Heart right ventricle (tissue), 16 donors: ENCODE data around the gene GPR15LG. TPM values are rescaled to one million over a fixed set of nuclear protein-coding genes. Genes with fewer than 3 reads are reported as not detected.
"Not testable (repeated sequence)": the region's sequence is repeated elsewhere in the genome, so short reads cannot be mapped to it uniquely, and the experiment has no call there.

Experiments used
- ATAC-seq, 8 donors: fragments of 200-7000 bp; cut with Tn5 transposase; one replicate each; pipeline ENCODE4 v1.9.1; 2020; ENCODE audit warnings: mild to moderate bottlenecking in 8 of 8, moderate library complexity in 8 of 8, moderate number of reproducible peaks in 1 of 8
- DNase-seq, 2 donors: peaks; one replicate each; pipeline ENCODE4 v3.0.0-alpha.2; 2020
- H3K27ac ChIP-seq, 10 donors: fragments of 200-600 bp; sonication (generic) in 2 of 10; one replicate each; pipeline versions ENCODE4 v1.5.0 to v1.8.0; 2020 to 2022; ENCODE audit warnings: mild to moderate bottlenecking in 3 of 10
- H3K27me3 ChIP-seq, 7 donors: fragments of 200-600 bp; one replicate each; pipeline ENCODE4 v1.8.0; 2021 to 2022; ENCODE audit warnings: mild to moderate bottlenecking in 2 of 7
- H3K36me3 ChIP-seq, 9 donors: fragments of 200-600 bp; sonication (generic) in 1 of 9; one replicate each; pipeline versions ENCODE4 v1.5.0 to v1.8.0; 2020 to 2022; ENCODE audit warnings: mild to moderate bottlenecking in 2 of 9
- H3K4me1 ChIP-seq, 9 donors: fragments of 200-600 bp; sonication (generic) in 1 of 9; one replicate each; pipeline versions ENCODE4 v1.5.0 to v1.8.0; 2020 to 2022; ENCODE audit warnings: mild to moderate bottlenecking in 4 of 9
- H3K4me3 ChIP-seq, 10 donors: fragments of 200-600 bp; sonication (generic) in 2 of 10; one replicate each; pipeline versions ENCODE4 v1.5.0 to v1.8.0; 2020 to 2022; ENCODE audit warnings: mild to moderate bottlenecking in 7 of 10, moderate library complexity in 2 of 10
- H3K9me3 ChIP-seq, 11 donors: fragments of 200-600 bp in 10 of 11; sonication (generic) in 2 of 11; one replicate each; pipeline versions ENCODE4 v1.5.0 to v1.8.0; 2013 to 2022; ENCODE audit warnings: mild to moderate bottlenecking in 2 of 11, control low read depth in 1 of 11, moderate library complexity in 1 of 11
- WGBS, 2 donors: extraction: QIAGEN DNeasy Blood & Tissue Kit; methylation state at CpG; one replicate each; pipeline ENCODE4 v1.1.7; 2013; ENCODE audit warnings: inconsistent platforms in 1 of 2; 5-methylcytosine and 5-hydroxymethylcytosine counted together
- intact Hi-C, 10 donors: fragments of 100-400 bp; cut with DNase I; formaldehyde crosslinking; loops; one replicate each; pipeline versions ENCODE4 v1.11.1 to v1.14.2; 2022
- polyA plus RNA-seq, 2 donors: library from polyadenylated mRNA; stranded (reverse); fragments of 200-250 nt; gene quantifications; one replicate each; pipeline ENCODE4 v1.2.3, GENCODE V29; 2013
- total RNA-seq, 10 donors: library from RNA; stranded (reverse); fragmentation: NEBNext Ultra II Directional in 3 of 10; extraction: Animal tissue kit (Norgen Biotek cat#: 25700) in 3 of 10; gene quantifications; one replicate each; pipeline versions ENCODE4 v1.2.1 to v1.2.4, GENCODE V29; 2021 to 2023
- TF ChIP-seq, protein P1 (sequence below), 9 donors: fragments of 200-600 bp; sonication (generic) in 2 of 9; IDR thresholded peaks; one replicate each; pipeline versions ENCODE4 v1.5.0 to v1.8.0; 2021 to 2022; ENCODE audit warnings: antibody characterized with exemption in 9 of 9, mild to moderate bottlenecking in 5 of 9, moderate library complexity in 1 of 9
- donor health status: Arrhythmogenic right ventricular cardiomyopathy.
- donor health status: ischemic (EF 13 %, LVEDD 7.1; RV severe dilation, severe dysfunction).
- donor health status: healthy with polysubstance abuse.
- donor health status: DM: no; HTN: yes; CAD: no.
- donor health status: DM: no; HTN: no; CAD: no.
- donor health status: ischemic (EF 25% LVEDD 6.9; RV normal size, moderate dysfunction).
- donor health status: ischemic (EF 25% LVEDD 5.7; RV mildly dilated, moderate dysfunction).
- donor health status: healthy.
- donor health status: DM: yes; HTN: yes; CAD: no.
- donor health status: Ischemic cardiomyopathy.
- donor health status: ischemic (EF 35%, LVEDD 5.7; RV mildly dilated, moderate dysfunction).
- donor health status: nonischemic (EF 11% LVEDD 7.7; RV severe dilation, severe dysfunction).
- donor health status: DM: yes; HTN: yes; CAD: no.
- donor health status: PGD.
- donor health status: ischemic (EF 29% LVEDD 5.4; RV normal size, mild dysfunction).
- donor health status: nonischemic (EF 23%, LVEDD 6.1; RV moderate dilation, normal function).

Gene GPR15LG
- total and polyA plus RNA-seq, 12 donors: not detected

- DNase-seq: peak; percentile 41 to 48
Measured at GRCh38 chr10:84177541-84178141, 4.0 kb downstream of the GPR15LG start.

GRCh38 chr10:84178160-84178609, 4.6 kb downstream of the GPR15LG start:
- H3K4me1 ChIP-seq: peaks cover 0 to 7% (median 0%) of the 10 kb centered on the region in 9 donors
- DNase-seq: no peak
- H3K27ac ChIP-seq: no peak overlapping the region
- TF ChIP-seq, protein P1, sequence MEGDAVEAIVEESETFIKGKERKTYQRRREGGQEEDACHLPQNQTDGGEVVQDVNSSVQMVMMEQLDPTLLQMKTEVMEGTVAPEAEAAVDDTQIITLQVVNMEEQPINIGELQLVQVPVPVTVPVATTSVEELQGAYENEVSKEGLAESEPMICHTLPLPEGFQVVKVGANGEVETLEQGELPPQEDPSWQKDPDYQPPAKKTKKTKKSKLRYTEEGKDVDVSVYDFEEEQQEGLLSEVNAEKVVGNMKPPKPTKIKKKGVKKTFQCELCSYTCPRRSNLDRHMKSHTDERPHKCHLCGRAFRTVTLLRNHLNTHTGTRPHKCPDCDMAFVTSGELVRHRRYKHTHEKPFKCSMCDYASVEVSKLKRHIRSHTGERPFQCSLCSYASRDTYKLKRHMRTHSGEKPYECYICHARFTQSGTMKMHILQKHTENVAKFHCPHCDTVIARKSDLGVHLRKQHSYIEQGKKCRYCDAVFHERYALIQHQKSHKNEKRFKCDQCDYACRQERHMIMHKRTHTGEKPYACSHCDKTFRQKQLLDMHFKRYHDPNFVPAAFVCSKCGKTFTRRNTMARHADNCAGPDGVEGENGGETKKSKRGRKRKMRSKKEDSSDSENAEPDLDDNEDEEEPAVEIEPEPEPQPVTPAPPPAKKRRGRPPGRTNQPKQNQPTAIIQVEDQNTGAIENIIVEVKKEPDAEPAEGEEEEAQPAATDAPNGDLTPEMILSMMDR (IDR thresholded peaks at IDR 0.05): no peak
- no peaks in the 10 kb centered on the region for H3K36me3 ChIP-seq
- H3K27me3 ChIP-seq: peaks cover 0 to 15% (median 0%) of the 10 kb centered on the region in 7 donors
- intact Hi-C loops: no loop called here
- no peak overlapping the region for H3K4me3 ChIP-seq
- ATAC-seq: peak in 1 of 8 donors; percentile 19
- 96 to 99% methylated on average over 3 of the region's 3 CpGs for WGBS, 2 donors
- no peaks in the 10 kb centered on the region for H3K9me3 ChIP-seq

More at GRCh38 chr10:84177541-84178141, 4.0 kb downstream of the GPR15LG start:
- TF ChIP-seq, protein P1 (IDR thresholded peaks at IDR 0.05): no peak
- H3K27me3 ChIP-seq: peaks cover 0 to 10% (median 0%) of the 10 kb centered on the region in 7 donors
- H3K9me3 ChIP-seq: no peaks in the 10 kb centered on the region
- intact Hi-C loops: no loop called here
- no peak overlapping the region for H3K4me3 ChIP-seq
- peak overlapping the region in 1 of 10 donors; percentile 63 for H3K27ac ChIP-seq
- 46 to 53% methylated on average over 8 of the region's 8 CpGs for WGBS, 2 donors
- peak; percentile 68 to 90 (median 84) for ATAC-seq
- H3K4me1 ChIP-seq: peaks cover 0 to 7% (median 0%) of the 10 kb centered on the region in 9 donors
- no peaks in the 10 kb centered on the region for H3K36me3 ChIP-seq

DNA sequence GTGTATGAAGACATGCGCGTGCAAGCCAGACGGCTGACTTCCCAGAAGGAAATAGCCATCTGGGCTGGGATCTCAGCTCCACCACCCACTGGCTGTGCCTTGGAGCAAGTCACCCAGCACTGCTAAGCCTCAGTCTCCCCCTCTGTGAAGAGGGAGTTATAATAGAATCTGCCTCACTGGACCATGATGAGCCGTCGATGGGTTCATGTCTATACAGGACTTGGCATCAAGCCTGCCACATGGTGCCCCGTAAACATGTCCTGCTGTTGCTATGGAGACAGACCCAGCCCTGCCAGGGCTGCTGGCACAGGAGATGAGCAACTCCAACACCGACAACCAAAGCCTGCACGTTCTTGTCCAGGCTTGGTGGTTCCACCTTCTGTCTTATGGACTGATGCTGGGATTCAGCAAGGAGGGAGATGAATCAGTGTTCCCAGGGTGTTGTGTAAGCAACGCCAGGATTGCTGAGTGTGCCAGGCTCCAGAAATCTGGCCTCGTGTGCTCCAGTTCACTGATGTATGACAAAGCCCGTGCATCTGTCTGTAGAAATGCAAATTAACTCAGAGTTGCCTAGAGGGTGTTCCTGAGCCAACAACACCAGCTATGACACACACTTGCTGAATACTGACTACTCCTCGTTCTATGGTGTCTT, 5.6 kb downstream of the GPR15LG start:
- DNase-seq: no peak

GRCh38 chr10:84180386-84180785, 6.8 kb downstream of the GPR15LG start:
- intact Hi-C loops, H3K36me3 ChIP-seq, H3K27ac ChIP-seq, DNase-seq, H3K9me3 ChIP-seq, ATAC-seq, H3K4me1 ChIP-seq, H3K4me3 ChIP-seq: not testable (repeated sequence)
- WGBS, 2 donors: 88% methylated on average over 13 to 20 of the region's 22 CpGs
- H3K27me3 ChIP-seq: peaks cover 0 to 31% (median 0%) of the 10 kb centered on the region in 7 donors

More for the DNA sequence above, 5.6 kb downstream of the GPR15LG start:
- H3K27ac ChIP-seq: no peak overlapping the region
- H3K9me3 ChIP-seq: no peaks in the 10 kb centered on the region
- intact Hi-C loops: no loop called here
- peaks cover 0 to 7% (median 0%) of the 10 kb centered on the region in 9 donors for H3K4me1 ChIP-seq
- ATAC-seq: peak in 3 of 8 donors; percentile 27 to 65 (median 38)
- no peak overlapping the region for H3K4me3 ChIP-seq
- TF ChIP-seq, protein P1 (IDR thresholded peaks at IDR 0.05): no peak
- WGBS, 2 donors: 43 to 51% methylated on average over 12 of the region's 12 CpGs
- H3K36me3 ChIP-seq: no peaks in the 10 kb centered on the region
- H3K27me3 ChIP-seq: peaks cover 0 to 19% (median 0%) of the 10 kb centered on the region in 7 donors
